NCI-H82 (cell line): ENCODE data around the gene NAT16.
"Not testable (repeated sequence)": the region's sequence is repeated elsewhere in the genome, so short reads cannot be mapped to it uniquely, and the experiment has no call there.

Experiments
- DNase-seq: peaks from one replicate; lab custom pipeline; 2025; lab: John Stamatoyannopoulos, UW

The NAT16 gene

DNA sequence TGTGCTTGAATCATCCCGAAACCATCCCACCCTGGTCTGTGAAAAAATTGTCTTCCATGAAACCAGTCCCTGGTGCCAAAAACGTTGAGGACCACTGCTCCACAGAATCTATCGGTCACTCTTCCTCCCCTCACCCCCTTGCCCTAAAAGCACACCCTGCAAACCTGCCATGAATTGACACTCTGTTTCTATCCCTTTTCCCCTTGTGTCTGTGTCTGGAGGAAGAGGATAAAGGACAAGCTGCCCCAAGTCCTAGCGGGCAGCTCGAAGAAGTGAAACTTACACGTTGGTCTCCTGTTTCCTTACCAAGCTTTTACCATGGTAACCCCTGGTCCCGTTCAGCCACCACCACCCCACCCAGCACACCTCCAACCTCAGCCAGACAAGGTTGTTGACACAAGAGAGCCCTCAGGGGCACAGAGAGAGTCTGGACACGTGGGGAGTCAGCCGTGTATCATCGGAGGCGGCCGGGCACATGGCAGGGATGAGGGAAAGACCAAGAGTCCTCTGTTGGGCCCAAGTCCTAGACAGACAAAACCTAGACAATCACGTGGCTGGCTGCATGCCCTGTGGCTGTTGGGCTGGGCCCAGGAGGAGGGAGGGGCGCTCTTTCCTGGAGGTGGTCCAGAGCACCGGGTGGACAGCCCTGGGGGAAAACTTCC, 54.0 kb downstream of the NAT16 start:
- no peak for DNase-seq

- no peak for DNase-seq
Measured at GRCh38 chr7:101124376-101125056, 55.6 kb downstream of the NAT16 start.

DNA sequence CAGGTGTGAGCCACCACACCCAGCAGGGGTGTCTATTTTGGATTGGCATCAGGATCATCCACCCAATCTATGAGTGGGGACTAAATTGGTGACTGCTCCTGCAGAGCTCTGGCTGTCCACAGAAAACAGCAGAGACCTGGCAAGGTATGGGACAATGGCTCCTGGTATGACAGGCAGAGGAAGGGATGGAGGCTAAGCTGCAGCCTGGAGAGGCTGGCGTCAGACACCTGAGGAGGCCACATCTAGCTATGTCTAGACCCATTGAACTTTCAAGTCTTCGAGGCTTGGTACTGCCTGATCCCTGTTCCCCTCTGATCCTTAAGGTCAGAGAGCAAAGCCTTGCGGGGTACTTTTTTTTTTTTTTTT, 56.4 kb downstream of the NAT16 start:
- no peak for DNase-seq

DNA sequence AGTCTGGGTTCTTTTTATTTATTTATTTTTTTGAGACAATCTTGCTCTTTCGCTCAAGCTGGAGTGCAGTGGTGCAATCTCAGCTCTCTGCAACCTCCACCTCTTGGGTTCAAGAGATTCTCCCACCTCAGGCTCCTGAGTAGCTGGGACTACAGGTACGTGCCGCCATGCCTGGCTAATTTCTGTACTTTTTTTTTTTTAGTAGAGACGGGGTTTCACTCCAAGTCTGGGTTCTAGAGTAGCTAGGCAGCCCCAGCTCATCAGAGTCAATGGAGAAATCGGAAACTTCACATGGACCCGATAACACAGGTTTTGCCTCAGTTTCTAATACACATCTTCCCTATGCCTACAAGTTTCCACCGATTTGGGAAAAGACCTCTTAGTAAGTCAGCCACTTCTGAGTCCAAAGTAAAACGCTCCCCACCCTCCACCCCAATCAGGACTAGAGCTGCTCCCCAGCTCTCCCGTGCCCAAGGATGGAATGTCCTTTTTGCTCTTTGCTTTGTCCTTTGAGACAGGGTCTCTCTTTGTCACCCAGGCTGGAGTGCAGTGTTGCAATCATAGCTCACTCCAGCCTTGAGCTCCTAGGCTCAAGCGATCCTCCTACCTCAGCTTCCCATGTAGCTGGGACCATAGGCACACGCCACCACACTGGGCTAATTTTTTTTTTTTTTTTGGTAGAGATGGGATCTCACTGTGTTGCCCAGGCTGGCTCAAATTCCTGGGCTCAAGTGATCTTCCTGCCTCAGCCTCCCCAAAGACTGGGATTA, 57.0 kb downstream of the NAT16 start:
- no peak for DNase-seq

GRCh38 chr7:101121991-101122932, 57.8 kb downstream of the NAT16 start:
- no peak for DNase-seq

DNA sequence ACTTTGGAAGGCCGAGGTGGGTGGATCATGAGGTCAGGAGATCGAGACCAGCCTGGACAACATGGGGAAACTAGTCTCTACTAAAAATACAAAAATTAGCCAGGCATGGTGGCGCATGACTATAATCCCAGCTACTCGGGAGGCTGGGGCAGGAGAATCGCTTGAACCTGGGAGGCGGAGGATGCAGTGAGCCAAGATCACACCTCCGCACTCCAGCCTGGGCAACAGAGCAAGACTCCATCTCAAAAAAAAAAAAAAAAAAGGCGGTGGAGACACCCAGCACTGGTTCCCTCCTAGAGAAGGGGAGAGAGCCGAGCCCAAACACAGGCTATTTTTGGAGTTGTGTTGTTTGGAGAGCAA, 58.5 kb downstream of the NAT16 start:
- not testable (repeated sequence) for DNase-seq
